ENCODE measurements around the gene CAPZA2.
"Not testable (repeated sequence)": the region's sequence is repeated elsewhere in the genome, so short reads cannot be mapped to it uniquely, and the experiment has no call there.

CAPZA2 gene

GRCh38 chr7:116862234-116862950, at the start of gene CAPZA2:
Gene CAPZA2 (plus strand): TSS chr7:116862587. CDS start chr7:116862612, 25 bp downstream.
- peak; percentile 95 to 96 for DNase-seq

DNA sequence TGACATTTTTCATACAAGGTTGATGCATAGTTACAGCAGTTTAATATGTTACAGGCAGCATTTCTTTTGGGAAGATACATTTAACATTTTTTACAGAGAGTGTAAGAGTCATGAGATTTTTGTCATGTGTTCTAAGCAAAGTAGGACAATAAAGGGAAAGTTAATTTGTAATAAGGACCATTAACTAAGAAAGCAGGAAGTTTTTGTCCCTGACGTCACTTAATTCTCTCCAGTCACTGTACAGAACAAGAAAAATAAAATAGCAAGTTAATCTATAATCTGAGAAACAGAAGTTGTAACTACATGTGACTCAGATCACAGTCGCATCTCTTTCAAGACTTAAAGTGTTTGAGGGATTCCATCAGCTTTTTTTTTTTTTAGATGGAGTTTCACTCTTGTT, 49.5 kb upstream of the CAPZA2 start:
- no peak for DNase-seq

GRCh38 chr7:116813371-116813770, 49.0 kb upstream of the CAPZA2 start:
- not testable (repeated sequence) for DNase-seq

- no peak for DNase-seq
Measured at GRCh38 chr7:116815041-116815440, 47.3 kb upstream of the CAPZA2 start.

DNA sequence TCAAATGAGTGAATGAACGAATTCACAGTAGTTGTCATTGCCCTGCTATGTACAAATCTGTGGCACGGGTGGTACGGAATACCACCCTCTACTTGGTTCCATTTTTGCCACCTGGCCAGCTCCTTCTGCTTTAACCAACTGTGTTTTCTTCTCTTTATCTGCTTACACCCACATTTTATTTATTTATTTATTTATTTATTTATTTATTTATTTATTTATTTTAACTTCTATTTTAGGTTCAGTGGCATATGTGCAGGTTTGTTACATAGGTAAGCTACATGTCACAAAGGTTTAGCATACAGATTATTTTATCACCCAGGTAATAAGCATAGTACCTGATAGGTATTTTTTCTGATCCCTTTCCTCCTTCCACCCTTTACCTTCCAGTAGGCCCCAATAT, 42.2 kb upstream of the CAPZA2 start:
- DNase-seq: no peak

- not testable (repeated sequence) for DNase-seq
Measured at GRCh38 chr7:116821647-116822046, 40.7 kb upstream of the CAPZA2 start.

DNA sequence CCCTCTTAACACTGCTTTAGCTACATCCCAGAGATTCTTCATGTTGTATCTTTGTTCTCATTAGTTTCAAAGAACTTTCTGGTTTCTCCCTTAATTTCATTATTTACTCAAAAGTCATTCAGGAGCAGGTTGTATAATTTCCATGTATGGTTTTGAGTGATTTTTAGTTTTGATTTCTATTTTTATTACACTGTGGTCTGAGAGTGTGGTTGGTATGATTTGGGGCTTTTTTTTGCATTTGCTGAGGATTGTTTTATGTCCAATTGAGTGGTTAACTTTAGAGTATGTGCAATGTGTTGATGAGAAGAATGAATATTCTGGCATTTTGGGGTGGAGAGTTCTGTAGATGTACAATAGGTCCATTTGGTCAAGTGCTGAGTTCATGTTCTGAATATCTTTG, 37.9 kb upstream of the CAPZA2 start:
- no peak for DNase-seq

DNA sequence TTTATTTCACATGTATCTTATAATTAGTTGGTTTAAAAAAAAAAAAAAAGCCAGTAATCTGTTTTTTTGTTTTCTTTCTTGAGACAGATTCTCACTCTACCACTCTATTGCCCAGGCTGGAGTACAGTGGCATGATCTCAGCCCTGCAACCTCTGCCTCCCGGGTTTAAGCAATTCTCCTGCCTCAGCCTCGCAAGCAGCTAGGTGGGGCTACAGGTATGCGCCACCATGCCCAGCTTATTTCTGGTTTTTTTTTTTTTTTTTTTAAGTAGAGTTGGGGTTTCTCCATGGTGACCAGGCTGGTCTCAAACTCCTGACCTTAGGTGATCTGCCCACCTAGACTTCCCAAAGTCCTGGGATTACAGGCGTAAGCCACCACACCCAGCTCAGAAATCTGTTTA, 34.1 kb upstream of the CAPZA2 start:
- no peak for DNase-seq

DNA sequence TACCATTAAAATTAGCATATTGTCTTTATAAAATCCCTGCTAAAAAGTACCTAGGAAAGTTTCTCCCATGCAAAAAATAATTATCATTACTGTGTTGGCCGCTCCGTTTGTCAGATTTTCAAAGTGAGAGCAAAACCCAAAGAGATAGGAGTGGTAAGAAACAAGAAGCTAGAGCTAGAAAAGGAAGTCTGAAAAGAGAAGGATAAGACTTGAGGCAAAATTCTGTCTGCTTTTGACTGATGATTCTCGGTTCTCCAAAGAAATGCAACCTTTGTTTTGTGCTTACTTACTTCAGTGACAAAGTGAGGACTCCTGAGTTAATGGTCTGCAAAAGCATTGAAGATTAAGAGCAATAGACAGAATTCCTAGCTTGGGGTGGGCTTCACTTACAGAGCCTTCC, 33.3 kb upstream of the CAPZA2 start:
- DNase-seq: no peak

DNA sequence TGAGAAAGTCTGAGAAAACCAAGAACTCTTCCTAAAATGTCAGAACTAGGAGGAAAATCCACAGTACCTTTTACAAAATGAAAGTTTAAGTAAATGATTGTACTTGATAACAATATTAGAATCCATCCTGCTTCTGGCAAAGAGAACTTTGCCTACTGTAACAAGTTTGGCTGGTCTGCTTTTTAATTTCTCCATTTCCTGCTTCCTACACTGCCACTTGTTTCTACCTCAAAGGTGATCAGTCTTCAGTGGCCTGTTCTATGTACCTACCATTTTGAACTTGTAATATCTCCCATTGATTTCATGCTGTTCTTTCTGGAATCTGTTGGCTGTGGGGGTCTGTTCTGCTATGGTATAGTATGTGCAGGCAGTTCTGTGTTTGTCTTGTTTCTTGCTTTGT, 32.9 kb upstream of the CAPZA2 start:
- DNase-seq: no peak

DNA sequence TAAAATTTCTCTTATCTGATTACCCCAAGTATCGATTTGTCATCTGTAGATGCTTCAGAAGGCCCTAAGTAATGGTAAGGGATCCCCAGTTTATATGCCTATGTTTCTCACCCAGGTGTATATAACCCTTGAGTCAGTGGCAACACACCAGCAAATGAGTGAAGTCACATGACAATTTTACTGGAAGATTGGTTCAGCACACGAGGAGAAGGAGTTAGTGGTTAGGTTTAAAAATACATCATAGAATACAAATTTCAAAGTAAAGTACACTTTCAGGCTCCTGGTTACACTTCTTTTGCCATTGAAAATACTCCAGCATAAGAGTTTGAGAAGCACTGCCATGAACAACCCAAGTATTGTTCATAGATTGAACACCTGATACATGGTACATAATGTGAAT, 29.7 kb upstream of the CAPZA2 start:
- no peak for DNase-seq

DNA sequence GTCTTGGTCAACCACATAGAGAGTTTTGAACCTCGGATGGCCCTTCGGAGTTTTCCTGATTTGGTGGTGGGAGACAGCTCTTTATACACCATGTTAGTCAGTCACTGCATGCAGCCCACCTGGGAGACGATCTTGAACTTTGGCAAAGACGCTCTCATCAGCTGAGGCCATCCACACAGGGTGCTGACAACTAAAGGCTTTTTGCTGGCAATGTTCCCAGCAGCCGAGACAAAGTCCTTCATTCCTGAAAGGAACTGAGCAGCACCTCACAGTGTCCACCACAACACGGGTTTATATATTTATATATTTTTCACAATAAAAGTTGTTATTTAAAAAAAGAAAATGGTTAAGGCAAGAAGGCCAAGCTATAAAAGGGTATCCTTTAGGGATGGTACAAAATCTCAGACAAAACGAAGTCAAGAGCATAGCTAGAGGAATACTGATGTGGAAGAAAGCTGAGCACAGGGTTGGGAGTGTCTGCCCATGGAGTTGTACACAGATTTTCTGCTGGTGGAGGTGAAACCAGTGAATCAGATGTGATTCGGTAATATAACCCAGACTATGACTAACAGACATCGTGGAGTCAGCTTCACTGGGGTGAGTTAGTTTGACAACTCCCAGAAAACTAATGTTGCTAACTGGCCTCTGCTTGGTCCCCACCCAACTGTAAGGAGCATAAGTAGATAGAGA, 27.4 kb upstream of the CAPZA2 start:
- no peak for DNase-seq

GRCh38 chr7:116836048-116836447, 26.3 kb upstream of the CAPZA2 start:
- no peak for DNase-seq

DNA sequence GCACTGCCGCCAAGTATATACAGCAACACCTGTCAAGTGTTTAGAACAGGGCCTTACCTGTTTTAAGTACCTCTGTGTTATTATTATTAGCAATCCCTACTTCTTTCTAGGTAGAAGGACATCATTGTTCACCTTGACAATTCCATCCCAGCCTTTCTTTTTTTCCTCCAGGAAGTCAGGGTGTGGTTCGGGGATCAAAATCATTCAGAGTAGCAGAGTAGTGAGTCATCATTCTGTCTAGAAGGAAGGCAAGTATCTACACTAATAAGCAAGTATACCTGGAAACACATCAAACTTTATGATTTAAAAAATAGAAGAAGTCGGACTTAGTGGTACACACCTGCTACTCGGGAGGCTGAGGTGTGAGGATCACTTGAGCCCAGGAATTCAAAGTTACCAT, 25.5 kb upstream of the CAPZA2 start:
- DNase-seq: no peak

DNA sequence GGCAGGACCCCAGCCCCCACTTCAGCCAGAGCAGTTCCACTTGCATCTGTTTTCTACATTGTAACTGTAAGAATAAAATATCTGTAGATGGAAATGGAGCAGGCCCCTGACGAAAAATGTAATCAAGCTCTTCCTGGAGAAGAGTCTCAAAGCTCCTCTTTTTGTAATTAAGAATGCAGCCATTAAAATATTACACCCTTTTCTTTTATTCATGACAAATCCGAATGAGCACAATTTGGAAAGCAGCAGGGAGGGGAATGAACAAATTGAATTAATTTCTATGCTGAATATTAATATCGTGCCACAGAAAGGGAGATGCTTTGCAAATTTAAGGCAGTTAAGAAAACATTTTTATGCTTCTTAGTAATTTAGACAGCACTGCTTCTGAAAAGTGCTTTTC, 24.8 kb upstream of the CAPZA2 start:
- no peak for DNase-seq

DNA sequence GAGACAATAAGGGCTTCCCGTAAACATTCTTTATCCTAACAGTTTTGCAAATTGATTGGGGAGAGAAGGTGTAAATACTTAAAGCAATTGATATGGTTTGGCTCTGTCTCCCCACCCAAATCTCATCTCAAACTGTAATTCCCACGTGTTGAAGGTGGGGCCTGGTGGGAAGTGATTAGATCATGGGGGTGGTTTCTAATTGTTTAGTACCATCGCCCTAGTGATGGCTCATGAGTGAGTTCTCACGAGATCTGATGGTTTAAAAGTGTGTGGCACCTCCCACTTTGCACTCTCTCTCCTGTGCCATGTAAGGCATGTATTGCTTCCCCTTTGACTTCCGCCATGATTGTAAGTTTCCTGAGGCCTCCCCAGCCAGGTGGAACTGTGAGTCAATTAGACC, 22.1 kb upstream of the CAPZA2 start:
- DNase-seq: no peak

GRCh38 chr7:116842371-116842770, 20.0 kb upstream of the CAPZA2 start:
- no peak for DNase-seq

DNA sequence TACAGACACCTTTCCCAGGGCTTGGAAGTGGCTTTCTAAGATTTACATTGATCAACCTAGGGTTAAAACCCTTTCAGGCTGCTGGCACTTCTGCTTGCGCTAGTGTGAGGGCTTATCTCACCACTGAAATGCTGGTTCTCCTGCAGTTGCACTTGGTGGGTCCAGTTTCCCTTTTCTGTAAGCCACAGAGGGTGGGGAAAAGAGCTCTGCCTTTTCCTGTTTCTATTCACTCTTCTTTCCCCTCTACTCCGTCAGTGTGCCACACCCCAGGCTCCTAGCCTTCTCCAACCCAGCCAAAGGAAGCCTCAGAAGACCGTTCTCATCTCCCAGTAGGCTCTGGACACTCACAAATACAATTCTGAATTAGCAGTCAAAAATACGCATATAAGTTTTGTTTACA, 19.0 kb upstream of the CAPZA2 start:
- DNase-seq: no peak

DNA sequence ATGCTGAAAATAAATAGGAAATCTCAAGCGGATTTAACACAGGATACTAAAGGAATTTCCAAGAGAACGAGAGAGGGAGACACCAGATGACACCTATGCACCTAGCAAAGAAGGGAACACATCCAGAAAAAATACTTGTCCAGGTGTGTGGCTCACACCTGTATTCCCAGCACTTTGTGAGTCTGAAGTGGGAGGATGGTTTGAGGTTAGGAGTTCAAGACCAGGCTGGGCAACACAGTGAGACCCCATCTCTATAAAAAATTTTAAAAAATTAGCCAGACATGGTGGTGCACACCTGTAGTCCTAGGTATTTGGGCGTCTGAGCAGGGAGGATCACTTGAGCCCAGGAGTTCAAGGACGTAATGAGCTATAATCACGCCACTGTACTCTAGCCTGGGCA, 11.2 kb upstream of the CAPZA2 start:
- DNase-seq: no peak

GRCh38 chr7:116851671-116852070, 10.7 kb upstream of the CAPZA2 start:
- DNase-seq: no peak

- no peak for DNase-seq
Measured at GRCh38 chr7:116854132-116854531, 8.3 kb upstream of the CAPZA2 start.

DNA sequence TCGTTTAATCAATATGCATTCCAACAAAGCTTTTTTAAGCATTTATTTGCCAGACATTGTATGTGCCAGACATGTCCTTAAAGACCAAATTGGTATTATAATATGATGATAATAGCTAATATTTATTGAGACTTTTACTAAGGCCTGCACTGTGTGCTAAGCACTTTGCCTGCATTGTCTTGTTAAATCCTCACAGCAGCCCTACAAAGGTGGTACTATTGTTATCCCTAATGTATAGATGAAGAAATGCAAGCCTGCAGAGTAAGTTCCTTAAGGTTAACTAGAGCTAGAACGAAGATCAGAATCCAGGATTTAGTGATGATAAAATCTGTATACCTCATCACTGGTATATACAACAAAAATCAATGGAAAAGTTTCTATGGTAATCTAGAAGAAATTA, 5.3 kb upstream of the CAPZA2 start:
- no peak for DNase-seq

DNA sequence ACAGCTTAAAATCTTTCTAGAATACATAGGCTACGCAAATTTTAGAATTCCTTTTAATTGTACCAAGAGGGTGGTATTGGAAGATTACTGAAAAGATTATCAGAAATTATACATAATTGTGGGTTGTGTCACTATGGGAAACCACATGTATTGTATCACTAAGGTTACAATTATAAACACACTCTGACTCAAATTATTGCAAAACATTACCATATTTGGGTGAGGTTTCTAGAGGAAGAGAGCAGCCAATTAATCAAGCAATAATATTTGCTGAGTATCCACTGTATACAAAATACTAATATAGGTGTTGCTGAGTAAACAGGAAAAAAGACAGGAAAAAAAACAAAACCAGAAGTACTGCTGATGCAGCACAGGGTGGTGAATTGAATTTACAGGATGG, 3.1 kb upstream of the CAPZA2 start:
- DNase-seq: peak; percentile 5 to 70

DNA sequence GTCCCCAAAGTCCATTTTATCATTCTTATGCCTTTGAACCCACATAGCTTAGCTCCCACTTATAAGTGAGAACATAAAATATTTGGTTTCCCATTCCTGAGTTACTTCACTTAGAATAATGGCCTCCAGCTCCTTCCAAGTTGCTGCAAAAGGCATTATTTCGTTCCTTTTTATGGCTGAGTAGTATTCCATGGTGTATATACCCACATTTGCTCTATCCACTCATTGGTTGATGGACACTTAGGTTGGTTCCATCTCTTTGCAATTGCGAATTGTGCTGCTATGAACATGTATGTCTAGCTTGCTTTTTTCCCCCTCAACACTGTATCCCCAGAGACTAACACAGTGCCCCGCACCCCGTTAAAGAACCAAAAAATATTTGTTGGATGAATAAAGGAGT, 670 bp upstream of the CAPZA2 start:
- DNase-seq: no peak

Measured in NCI-H2081 (cell line).